Lung (tissue), 12 donors: ENCODE results near the gene PPIB. TPM values are rescaled to one million over a fixed set of nuclear protein-coding genes. Genes with fewer than 3 reads are reported as not detected.
A peak's percentile ranks its signal among the peaks of the same experiment; 100 is the strongest.

Experiments
- ATAC-seq: fragments of 200-7000 bp; cut with Tn5 transposase; one replicate; pipeline ENCODE4 v1.9.1; 2020; ENCODE audit warnings: moderate number of reproducible peaks; ENCODE audit not compliant: insufficient read depth, low FRiP score
- DNase-seq, 3 donors: peaks; one replicate each; pipeline ENCODE4 v3.0.0-alpha.2; 2013 to 2017
- H3K27ac ChIP-seq, 2 donors: one replicate each; pipeline ENCODE4 v1.5.1; 2013; ENCODE audit warnings: mild to moderate bottlenecking in 2 of 2, moderate library complexity in 2 of 2, control low read depth in 1 of 2, inconsistent platforms in 1 of 2, low read depth in 1 of 2, low read length in 1 of 2
- H3K27me3 ChIP-seq, 3 donors: one replicate each; pipeline ENCODE4 v1.5.1; 2013; ENCODE audit warnings: low read length in 2 of 3; ENCODE audit not compliant: control insufficient read depth in 3 of 3, insufficient read depth in 3 of 3
- H3K36me3 ChIP-seq, 4 donors: one replicate each; pipeline ENCODE4 v1.5.1; 2013; ENCODE audit warnings: low read length in 4 of 4, mild to moderate bottlenecking in 1 of 4, moderate library complexity in 1 of 4; ENCODE audit not compliant: control insufficient read depth in 4 of 4, insufficient read depth in 4 of 4
- H3K4me1 ChIP-seq, 5 donors: one replicate each; pipeline ENCODE4 v1.5.1; 2013; ENCODE audit warnings: low read length in 5 of 5, mild to moderate bottlenecking in 2 of 5, moderate library complexity in 1 of 5; ENCODE audit not compliant: control insufficient read depth in 5 of 5, insufficient read depth in 5 of 5
- H3K4me3 ChIP-seq: one replicate; pipeline ENCODE4 v1.5.1; 2013; ENCODE audit warnings: mild to moderate bottlenecking, control low read depth, moderate library complexity
- H3K9ac ChIP-seq, 2 donors: one replicate each; pipeline ENCODE4 v1.5.1; 2013; ENCODE audit warnings: low read length in 2 of 2, control low read depth in 1 of 2; ENCODE audit not compliant: insufficient read depth in 1 of 2
- H3K9me3 ChIP-seq, 4 donors: one replicate each; pipeline ENCODE4 v1.5.1; 2013; ENCODE audit warnings: low read length in 3 of 4, mild to moderate bottlenecking in 1 of 4, moderate library complexity in 1 of 4; ENCODE audit not compliant: control insufficient read depth in 4 of 4, insufficient read depth in 3 of 4
- WGBS, 2 donors: extraction: QIAGEN DNeasy Blood & Tissue Kit; methylation state at CpG; one replicate each; pipeline ENCODE4 v1.1.7; 2013; 5-methylcytosine and 5-hydroxymethylcytosine counted together
- polyA plus RNA-seq, 2 donors: library from polyadenylated mRNA; stranded (reverse); fragments of 200-250 nt; gene quantifications; one replicate each; pipeline ENCODE4 v1.2.1, GENCODE V29; 2013
- total RNA-seq, 2 donors: library from RNA; depleted of rRNA in 1 of 2; stranded (reverse); fragments of >200 nt in 1 of 2; gene quantifications; one replicate each; pipeline ENCODE4 v1.2.1, GENCODE V29; 2014 to 2021
- TF ChIP-seq, protein P1 (sequence below): IDR thresholded peaks from 2 replicates; pipeline ENCODE4 v1.5.1; 2012; ENCODE audit warnings: mild to moderate bottlenecking; ENCODE audit errors: control extremely low read depth, extremely low read depth
- donor health status: control.
- donor health status: control.
- donor health status: Bipolar disorder and iron deficiency.
- donor health status: healthy.
- donor health status: DM: yes; HTN: yes; CAD: no.

Gene PPIB
- total and polyA plus RNA-seq, 4 donors = 213 to 1,077 (median 851) TPM

- peaks cover 0 to 5% (median 0%) of the 10 kb centered on the region in 3 donors for H3K27me3 ChIP-seq
- peaks cover 25 to 49% (median 31%) of the 10 kb centered on the region in 4 donors for H3K36me3 ChIP-seq
- WGBS, 2 donors = 94 to 96% methylated on average over 16 of the region's 16 CpGs
- peaks cover 0 to 3% (median 0%) of the 10 kb centered on the region in 4 donors for H3K9me3 ChIP-seq
- no peak overlapping the region for H3K27ac ChIP-seq
- ATAC-seq (no peak), DNase-seq (no peak)
- TF ChIP-seq, protein P1, sequence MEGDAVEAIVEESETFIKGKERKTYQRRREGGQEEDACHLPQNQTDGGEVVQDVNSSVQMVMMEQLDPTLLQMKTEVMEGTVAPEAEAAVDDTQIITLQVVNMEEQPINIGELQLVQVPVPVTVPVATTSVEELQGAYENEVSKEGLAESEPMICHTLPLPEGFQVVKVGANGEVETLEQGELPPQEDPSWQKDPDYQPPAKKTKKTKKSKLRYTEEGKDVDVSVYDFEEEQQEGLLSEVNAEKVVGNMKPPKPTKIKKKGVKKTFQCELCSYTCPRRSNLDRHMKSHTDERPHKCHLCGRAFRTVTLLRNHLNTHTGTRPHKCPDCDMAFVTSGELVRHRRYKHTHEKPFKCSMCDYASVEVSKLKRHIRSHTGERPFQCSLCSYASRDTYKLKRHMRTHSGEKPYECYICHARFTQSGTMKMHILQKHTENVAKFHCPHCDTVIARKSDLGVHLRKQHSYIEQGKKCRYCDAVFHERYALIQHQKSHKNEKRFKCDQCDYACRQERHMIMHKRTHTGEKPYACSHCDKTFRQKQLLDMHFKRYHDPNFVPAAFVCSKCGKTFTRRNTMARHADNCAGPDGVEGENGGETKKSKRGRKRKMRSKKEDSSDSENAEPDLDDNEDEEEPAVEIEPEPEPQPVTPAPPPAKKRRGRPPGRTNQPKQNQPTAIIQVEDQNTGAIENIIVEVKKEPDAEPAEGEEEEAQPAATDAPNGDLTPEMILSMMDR = no peak
- H3K4me1 ChIP-seq = peaks cover under 1 to 14% (median 5%) of the 10 kb centered on the region in 5 donors
- no peak overlapping the region for H3K4me3 ChIP-seq
- no peak overlapping the region for H3K9ac ChIP-seq
Observed at GRCh38 chr15:64156652-64157331, 6.0 kb downstream of the PPIB start.

DNA sequence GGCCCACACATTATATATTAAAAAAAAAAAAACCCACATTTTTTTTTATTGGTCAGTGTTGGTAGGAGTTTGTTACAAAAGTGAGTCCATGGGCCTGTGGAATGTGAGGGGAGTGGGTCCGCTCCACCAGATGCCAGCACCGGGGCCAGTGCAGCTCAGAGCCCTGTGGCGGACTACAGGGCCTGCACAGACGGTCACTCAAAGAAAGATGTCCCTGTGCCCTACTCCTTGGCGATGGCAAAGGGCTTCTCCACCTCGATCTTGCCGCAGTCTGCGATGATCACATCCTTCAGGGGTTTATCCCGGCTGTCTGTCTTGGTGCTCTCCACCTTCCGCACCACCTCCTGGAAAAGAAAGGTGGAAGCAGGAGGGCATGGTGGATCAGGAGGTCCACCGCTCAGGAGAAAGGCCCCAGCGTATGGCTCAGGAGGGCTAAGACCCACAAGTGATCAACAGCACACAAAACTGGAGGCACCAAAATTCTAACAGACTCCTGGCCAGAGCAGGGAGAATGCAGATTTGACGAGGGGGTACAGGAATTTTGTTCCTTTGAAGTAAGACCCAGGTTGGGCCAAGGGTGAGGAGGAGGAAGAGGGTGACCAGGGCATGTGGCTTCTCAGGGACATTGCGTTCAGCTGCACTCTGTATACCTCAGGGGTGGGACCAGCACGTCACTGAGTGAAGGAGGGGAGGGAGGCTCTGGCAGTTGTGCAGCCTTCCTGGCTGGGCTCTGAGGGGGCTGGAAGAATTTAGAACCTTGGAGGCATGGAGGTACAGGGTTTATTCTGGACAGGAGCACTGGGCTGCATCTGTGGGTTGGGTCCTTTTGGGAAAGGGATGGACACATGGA, 6.8 kb downstream of the PPIB start:
- Histone ChIP-seq H3K4me1 (peaks cover 0 to 15% (median under 1%) of the 10 kb centered on the region in 5 donors), H3K9ac (no peak overlapping the region), H3K4me3 (no peak overlapping the region), H3K27me3 (peaks cover 0 to 5% (median 0%) of the 10 kb centered on the region in 3 donors), H3K36me3 (peaks cover 25 to 49% (median 30%) of the 10 kb centered on the region in 4 donors), H3K27ac (no peak overlapping the region), H3K9me3 (peaks cover 0 to 3% (median 0%) of the 10 kb centered on the region in 4 donors)
- 91 to 92% methylated on average over 15 of the region's 15 CpGs for WGBS, 2 donors
- TF ChIP-seq, protein P1 = no peak
- ATAC-seq (no peak), DNase-seq (no peak)

GRCh38 chr15:64153480-64154367, 9.1 kb downstream of the PPIB start:
- Histone ChIP-seq H3K27me3 (peaks cover 0 to 5% (median 0%) of the 10 kb centered on the region in 3 donors), H3K9me3 (peaks cover 0 to 3% (median 0%) of the 10 kb centered on the region in 4 donors), H3K9ac (no peak overlapping the region), H3K27ac (peak overlapping the region; percentile 9 to 50), H3K4me1 (peaks cover 0 to 15% (median 3%) of the 10 kb centered on the region in 5 donors), H3K36me3 (peaks cover 15 to 36% (median 23%) of the 10 kb centered on the region in 4 donors), H3K4me3 (no peak overlapping the region)
- TF ChIP-seq, protein P1 = peak; percentile 95
- 25% methylated on average over 12 of the region's 12 CpGs for WGBS, 2 donors
- DNase-seq (peak; percentile 86 to 92 (median 89)), ATAC-seq (peak; percentile 88)
